NB4 (cell line): ENCODE data around the gene USP12.

Experiments used
- DNase-seq: peaks from one replicate; pipeline ENCODE4 v3.0.0; 2010; ENCODE audit warnings: low read depth
- H3K4me3 ChIP-seq: one replicate; pipeline ENCODE4 v1.5.1; 2011; ENCODE audit warnings: mild to moderate bottlenecking, low read depth, low read length, moderate library complexity
- CTCF ChIP-seq: IDR thresholded peaks from one replicate; pipeline ENCODE4 v1.5.1; 2012; ENCODE audit warnings: low read depth, low read length
- MAX ChIP-seq: IDR thresholded peaks from 2 replicates; pipeline ENCODE4 v1.6.1; 2011; ENCODE audit warnings: low read depth, low read length
- MYC ChIP-seq: IDR thresholded peaks from 2 replicates; pipeline ENCODE4 v1.6.1; 2011; ENCODE audit warnings: low read depth, low read length
- POLR2A ChIP-seq: IDR thresholded peaks from 2 replicates; pipeline ENCODE4 v1.6.1; 2011; ENCODE audit warnings: mild to moderate bottlenecking; ENCODE audit not compliant: insufficient read length; ENCODE audit errors: extremely low read depth

The USP12 gene

GRCh38 chr13:27101289-27101688 is 70.3 kb downstream of the USP12 start:
- no peak overlapping the region for H3K4me3 ChIP-seq
- no peak for DNase-seq

GRCh38 chr13:27097691-27098090 is 73.9 kb downstream of the USP12 start:
- no peak overlapping the region for H3K4me3 ChIP-seq
- TF ChIP-seq MAX (no peak), MYC (no peak), CTCF (no peak), POLR2A (no peak)
- no peak for DNase-seq

More at GRCh38 chr13:27101289-27101688, 70.3 kb downstream of the USP12 start:
- TF ChIP-seq POLR2A (no peak), CTCF (no peak), MYC (no peak), MAX (no peak)

- DNase-seq: no peak
- no peak overlapping the region for H3K4me3 ChIP-seq
These were observed 80.2 kb downstream of the USP12 start for GRCh38 chr13:27091451-27091850.

GRCh38 chr13:27088619-27089018 is 83.0 kb downstream of the USP12 start:
- TF ChIP-seq MAX (no peak), CTCF (no peak), POLR2A (no peak), MYC (no peak)
- no peak overlapping the region for H3K4me3 ChIP-seq
- DNase-seq: no peak

More at GRCh38 chr13:27091451-27091850, 80.2 kb downstream of the USP12 start:
- TF ChIP-seq MYC: no peak
- no peak for TF ChIP-seq POLR2A
- TF ChIP-seq CTCF: no peak
- no peak for TF ChIP-seq MAX

GRCh38 chr13:27086599-27087265 is 84.9 kb downstream of the USP12 start:
- TF ChIP-seq POLR2A: no peak
- TF ChIP-seq MAX: no peak
- TF ChIP-seq MYC: no peak
- TF ChIP-seq CTCF: no peak
- no peak for DNase-seq
- no peak overlapping the region for H3K4me3 ChIP-seq

GRCh38 chr13:27083183-27083582 is 88.4 kb downstream of the USP12 start:
- no peak for DNase-seq
- no peak overlapping the region for H3K4me3 ChIP-seq
- TF ChIP-seq POLR2A: no peak
- TF ChIP-seq MAX: no peak
- TF ChIP-seq MYC: no peak
- TF ChIP-seq CTCF: no peak
